AG09319 (cell line): ENCODE measurements around the gene FMNL3.

ENCODE experiments used
- DNase-seq: peaks from one replicate; pipeline ENCODE4 v3.0.0-alpha.2; 2010; ENCODE audit warnings: low read depth; ENCODE audit errors: extremely low read depth
- CTCF ChIP-seq: IDR thresholded peaks from 2 replicates; pipeline ENCODE4 v1.5.1; 2011; ENCODE audit warnings: low read depth, mild to moderate bottlenecking, inconsistent platforms, low read length, moderate library complexity

The FMNL3 gene

GRCh38 chr12:49646331-49646830, 60.8 kb downstream of the FMNL3 start:
- TF ChIP-seq CTCF, result no peak
- no peak for DNase-seq

- TF ChIP-seq CTCF, result no peak
- no peak for DNase-seq
These were observed 61.8 kb downstream of the FMNL3 start for GRCh38 chr12:49645146-49646039.

GRCh38 chr12:49644620-49644994, 62.6 kb downstream of the FMNL3 start:
- peak; percentile 97 for TF ChIP-seq CTCF
- peak; percentile 34 for DNase-seq

GRCh38 chr12:49643961-49644619, 63.1 kb downstream of the FMNL3 start:
- DNase-seq, result no peak
- no peak for TF ChIP-seq CTCF

- TF ChIP-seq CTCF, result no peak
These were observed 64.1 kb downstream of the FMNL3 start for GRCh38 chr12:49643135-49643534.

GRCh38 chr12:49642370-49642802, 64.8 kb downstream of the FMNL3 start:
- TF ChIP-seq CTCF, result no peak
- no peak for DNase-seq

More at GRCh38 chr12:49643135-49643534, 64.1 kb downstream of the FMNL3 start:
- no peak for DNase-seq

GRCh38 chr12:49641748-49642369, 65.3 kb downstream of the FMNL3 start:
- DNase-seq, result no peak
- no peak for TF ChIP-seq CTCF
